ENCODE measurements around the gene ABI1. TPM values are rescaled to one million over a fixed set of nuclear protein-coding genes. Genes with fewer than 3 reads are reported as not detected.

ABI1 gene
- total RNA-seq, 4 donors from 2014 or later: 51.4 to 67.1 (median 63.3) TPM

DNA sequence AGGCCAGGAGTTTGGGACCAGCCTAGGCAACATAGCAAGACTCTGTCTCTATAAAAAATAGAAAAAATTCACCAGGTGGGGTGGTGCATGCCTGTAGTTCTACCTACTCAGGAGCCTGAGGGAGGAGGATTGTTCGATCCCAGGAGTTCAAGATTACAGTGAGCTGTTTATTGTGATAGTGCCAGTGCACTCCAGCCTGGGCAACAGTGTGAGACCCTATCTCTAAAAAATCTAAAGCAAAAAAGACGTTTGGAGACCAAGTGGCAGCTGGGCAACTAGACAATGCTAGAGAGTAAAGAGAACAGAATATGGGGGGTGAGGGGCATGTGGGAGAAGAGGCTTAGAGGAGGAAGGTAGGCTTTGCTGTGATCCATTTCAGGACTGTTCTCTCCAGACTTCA is 161.8 kb downstream of the ABI1 start:
- Histone ChIP-seq H3K4me3 (peak overlapping the region in 2 of 4 donors; percentile 86 to 99), H3K4me1 (peaks cover 3 to 26% (median 12%) of the 10 kb centered on the region in 3 donors), H3K36me3 (no peaks in the 10 kb centered on the region), H3K9me3 (no peaks in the 10 kb centered on the region), H3K27me3 (peaks cover 0 to 5% (median 0%) of the 10 kb centered on the region in 4 donors), H3K27ac (no peak overlapping the region)
- intact Hi-C loops (cut with DNase I): no loop called here
- WGBS, 2 donors: 53 to 72% methylated on average over 2 of the region's 2 CpGs
- no peak for TF ChIP-seq POLR2A (IDR thresholded peaks at IDR 0.05)
- TF ChIP-seq CTCF (IDR thresholded peaks at IDR 0.05): no peak
- DNase-seq: no peak

DNA sequence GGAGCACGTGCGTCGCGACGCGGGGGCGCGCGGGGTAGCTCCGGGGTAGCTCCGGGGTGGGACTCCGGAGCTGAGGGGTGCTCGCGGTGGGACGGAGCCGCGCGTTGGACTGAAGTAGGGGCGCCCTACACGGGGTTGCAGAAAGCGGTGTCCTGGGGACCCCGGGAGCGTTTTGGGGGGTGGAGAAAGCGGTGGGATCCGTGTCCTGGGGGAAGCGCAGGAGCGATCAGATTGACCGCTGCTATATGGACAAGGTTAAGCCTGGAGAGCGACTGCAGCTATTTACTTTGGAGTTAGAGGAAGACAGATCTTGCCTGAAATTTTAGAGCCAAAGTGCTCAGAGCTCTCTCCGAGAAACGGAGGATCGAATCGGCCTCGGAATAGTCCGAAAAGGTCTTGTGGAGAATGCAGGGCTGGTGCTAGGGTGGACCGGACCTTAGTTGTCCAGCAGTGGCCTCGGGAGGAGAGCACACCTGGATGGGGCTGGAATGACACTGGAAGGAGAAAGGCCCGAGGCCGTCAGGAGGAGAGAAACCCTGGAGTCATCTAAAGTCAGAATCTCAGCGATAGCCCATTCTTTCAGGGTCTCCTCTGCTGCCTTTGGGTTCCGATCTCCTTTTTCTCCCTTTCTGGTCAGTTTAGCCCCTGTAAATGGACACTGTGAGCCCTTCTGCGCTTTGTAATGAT is 162.7 kb downstream of the ABI1 start:
- Histone ChIP-seq H3K9me3 (no peaks in the 10 kb centered on the region), H3K27ac (peak overlapping the region; percentile 90 to 94 (median 92)), H3K4me3 (peak overlapping the region; percentile 82 to 99 (median 90)), H3K36me3 (no peaks in the 10 kb centered on the region), H3K4me1 (peaks cover 3 to 26% (median 12%) of the 10 kb centered on the region in 3 donors), H3K27me3 (peaks cover 0 to 8% (median 0%) of the 10 kb centered on the region in 4 donors)
- intact Hi-C loops (cut with DNase I): no loop called here
- TF ChIP-seq POLR2A (IDR thresholded peaks at IDR 0.05) (no peak), CTCF (IDR thresholded peaks at IDR 0.05) (no peak)
- WGBS, 2 donors: 4% methylated on average over 17 to 24 of the region's 42 CpGs
- DNase-seq: no peak

DNA sequence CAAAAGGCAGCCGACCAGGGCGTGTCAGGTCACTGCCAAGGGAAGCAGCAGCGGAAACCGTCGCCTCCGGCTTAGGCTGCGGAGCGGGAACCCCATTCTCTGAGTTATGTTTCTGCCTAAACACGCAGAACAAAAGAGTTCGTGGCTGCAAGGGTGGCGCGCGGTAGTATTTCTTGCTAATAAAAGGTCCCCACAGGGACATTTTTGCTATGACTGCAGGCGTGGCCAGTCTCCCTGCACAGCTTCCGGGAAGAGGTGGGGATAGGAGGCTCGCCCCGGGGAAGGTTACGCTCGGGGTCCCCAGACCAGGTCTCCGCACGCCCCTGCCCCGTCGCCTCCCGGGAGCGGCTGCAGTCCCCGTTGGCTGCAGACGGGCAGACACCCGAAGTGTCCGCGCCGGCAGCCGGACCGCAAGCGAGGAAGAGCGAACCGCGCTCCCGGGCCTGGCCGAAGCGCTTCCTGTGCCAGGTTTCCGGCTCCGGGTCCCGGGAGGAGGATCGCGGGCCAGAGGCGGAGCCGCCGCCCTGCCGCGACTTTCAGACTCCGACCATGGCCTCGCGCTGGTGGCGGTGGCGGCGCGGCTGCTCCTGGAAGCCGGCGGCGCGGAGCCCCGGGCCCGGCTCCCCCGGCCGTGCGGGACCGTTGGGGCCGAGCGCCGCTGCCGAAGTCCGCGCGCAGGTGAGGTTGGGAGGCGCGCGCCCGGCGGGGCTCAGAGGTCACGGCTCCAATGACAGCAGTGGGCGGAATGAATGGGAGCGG is 163.4 kb downstream of the ABI1 start, which contains the start of gene PDSS1:
Gene PDSS1 (plus strand): TSS at position 539 of the 759 bp plus-strand sequence. CDS start 11 bp downstream, at position 550.
- peak within 1 kb of the TSS; percentile 90 to 94 (median 92) for H3K27ac ChIP-seq
- 0 to 2% methylated on average over 1 to 16 of the region's 82 CpGs for WGBS, 2 donors

DNA sequence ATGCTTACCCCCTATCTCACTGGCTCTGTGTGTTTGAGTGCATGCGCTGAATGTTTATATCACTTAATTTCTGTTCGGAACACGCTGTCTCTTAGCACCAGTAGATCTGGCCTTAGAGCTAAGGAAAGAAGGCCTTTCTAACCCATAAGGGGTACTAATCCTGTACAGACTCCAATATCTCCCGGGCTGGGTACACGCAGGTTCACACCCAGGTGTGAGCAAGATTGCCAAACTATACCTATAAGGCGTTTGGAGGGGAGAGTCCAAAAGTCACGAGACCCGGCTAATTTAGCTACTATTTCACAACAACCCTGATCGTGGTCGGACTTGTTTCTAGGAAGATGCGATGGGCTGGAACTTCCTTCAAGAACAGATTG is 164.0 kb downstream of the ABI1 start:
- peaks cover 3 to 26% (median 12%) of the 10 kb centered on the region in 3 donors for H3K4me1 ChIP-seq
- H3K36me3 ChIP-seq: no peaks in the 10 kb centered on the region
- no peaks in the 10 kb centered on the region for H3K9me3 ChIP-seq
- no peak for DNase-seq
- TF ChIP-seq CTCF (IDR thresholded peaks at IDR 0.05) (no peak), POLR2A (IDR thresholded peaks at IDR 0.05) (no peak)
- intact Hi-C loops (cut with DNase I): no loop called here
- peak overlapping the region; percentile 82 to 99 (median 90) for H3K4me3 ChIP-seq
- H3K27me3 ChIP-seq: peaks cover 0 to 14% (median 0%) of the 10 kb centered on the region in 4 donors
- 18 to 35% methylated on average over 7 to 10 of the region's 11 CpGs for WGBS, 2 donors
- peak overlapping the region; percentile 90 to 94 (median 92) for H3K27ac ChIP-seq

More for the DNA sequence above, 163.4 kb downstream of the ABI1 start, which contains the start of gene PDSS1:
- Histone ChIP-seq H3K4me3 (peak within 1 kb of the TSS; percentile 82 to 99 (median 90)), H3K27me3 (peaks cover 0 to 14% (median 0%) of the 10 kb centered on the region in 4 donors), H3K9me3 (no peaks in the 10 kb centered on the region), H3K4me1 (peaks cover 3 to 26% (median 12%) of the 10 kb centered on the region in 3 donors), H3K36me3 (no peaks in the 10 kb centered on the region)
- peak in 1 of 4 donors; percentile 67 for TF ChIP-seq POLR2A (IDR thresholded peaks at IDR 0.05)
- no peak for TF ChIP-seq CTCF (IDR thresholded peaks at IDR 0.05)
- DNase-seq: peak; percentile 18
- intact Hi-C loops (cut with DNase I): no loop called here

Small RNA genes within 50 kb of the gene (small RNA-seq; reads per million reads assigned to genes)
- gene RF00191: 0 reads per million in 4 donors
- 0 reads per million in 4 donors for gene RNU6-946P

Other genes starting within 250 kb of the ABI1 start
- 10 to 100 TPM in 3 of 4 donors, 1 to 10 TPM in 1; 7.7 to 21.1 (median 11.7) TPM for gene PDSS1, start 163.3 kb downstream of the ABI1 start, total RNA-seq
- 1 to 10 TPM; 2.5 to 6.9 (median 5.0) TPM for gene ANKRD26, start 239.5 kb upstream of the ABI1 start, total RNA-seq